GM18870 (cell line): ENCODE measurements around the gene CASP7.
"Not testable (repeated sequence)": the region's sequence is repeated elsewhere in the genome, so short reads cannot be mapped to it uniquely, and the experiment has no call there.

Experiments used
- ATAC-seq: cut with Tn5 transposase; IDR thresholded peaks from one replicate; pipeline ENCODE4 v1.9.1; 2021; ENCODE audit warnings: moderate library complexity; ENCODE audit not compliant: unreplicated experiment

The CASP7 gene

GRCh38 chr10:113679463-113680189 is at the start of gene CASP7:
TSS of gene CASP7 (plus strand) at chr10:113679912. CDS start at chr10:113697494, 17,582 bp downstream.
- peak; percentile 37 for ATAC-seq

- ATAC-seq, result no peak
These were observed 48.7 kb upstream of the CASP7 start for GRCh38 chr10:113630929-113631533.

- ATAC-seq, result no peak
These were observed 47.9 kb upstream of the CASP7 start for GRCh38 chr10:113631684-113632367.

- no peak for ATAC-seq
These were observed 39.7 kb upstream of the CASP7 start for GRCh38 chr10:113639966-113640365.

- no peak for ATAC-seq
These were observed 38.0 kb upstream of the CASP7 start for GRCh38 chr10:113641702-113642101.

- no peak for ATAC-seq
These were observed 36.5 kb upstream of the CASP7 start for GRCh38 chr10:113643183-113643582.

- ATAC-seq, result no peak
These were observed 35.3 kb upstream of the CASP7 start for GRCh38 chr10:113644185-113645120.

GRCh38 chr10:113646336-113647201 is 33.1 kb upstream of the CASP7 start:
- ATAC-seq, result no peak

GRCh38 chr10:113647812-113648211 is 31.9 kb upstream of the CASP7 start:
- no peak for ATAC-seq

GRCh38 chr10:113648478-113648877 is 31.2 kb upstream of the CASP7 start:
- ATAC-seq, result no peak

- ATAC-seq, result no peak
These were observed 29.5 kb upstream of the CASP7 start for GRCh38 chr10:113650172-113650571.

GRCh38 chr10:113651021-113651420 is 28.7 kb upstream of the CASP7 start:
- no peak for ATAC-seq

GRCh38 chr10:113651898-113652297 is 27.8 kb upstream of the CASP7 start:
- no peak for ATAC-seq

GRCh38 chr10:113652456-113652855 is 27.3 kb upstream of the CASP7 start:
- not testable (repeated sequence) for ATAC-seq

GRCh38 chr10:113656896-113657295 is 22.8 kb upstream of the CASP7 start:
- no peak for ATAC-seq

GRCh38 chr10:113657544-113657943 is 22.2 kb upstream of the CASP7 start:
- ATAC-seq, result no peak

GRCh38 chr10:113661332-113661731 is 18.4 kb upstream of the CASP7 start:
- ATAC-seq, result no peak

- ATAC-seq, result no peak
These were observed 16.6 kb upstream of the CASP7 start for GRCh38 chr10:113663142-113663541.

GRCh38 chr10:113663908-113664307 is 15.8 kb upstream of the CASP7 start, which contains the start of gene NRAP:
TSS of gene NRAP (minus strand) at chr10:113664041. CDS start at chr10:113663882, 159 bp downstream.
- no peak for ATAC-seq

- ATAC-seq, result no peak
These were observed 14.4 kb upstream of the CASP7 start for GRCh38 chr10:113665352-113665751.
